Loucy (cell line): ENCODE results near the gene TTC21B.

ENCODE experiments used
- H2AFZ ChIP-seq: fragments of 200-600 bp; sonication (generic); 2 replicates; pipeline ENCODE4 v1.6.0; 2016; ENCODE audit warnings: antibody characterized with exemption, mild to moderate bottlenecking, low read length, moderate library complexity
- H3F3A ChIP-seq: fragments of 200-600 bp; 2 replicates; pipeline ENCODE4 v1.6.0; 2016; ENCODE audit warnings: antibody characterized with exemption, low read depth, mild to moderate bottlenecking
- H3K27me3 ChIP-seq: fragments of 200-600 bp; sonication (generic); 2 replicates; pipeline ENCODE4 v1.6.1; 2014; ENCODE audit warnings: low read length, mild to moderate bottlenecking; ENCODE audit not compliant: insufficient read depth, poor library complexity, severe bottlenecking
- H3K36me3 ChIP-seq: fragments of 200-600 bp; sonication (generic); 2 replicates; pipeline ENCODE4 v1.6.1; 2016; ENCODE audit warnings: low read length; ENCODE audit not compliant: insufficient read depth
- H3K4me1 ChIP-seq: fragments of 200-600 bp; sonication (generic); 2 replicates; pipeline ENCODE4 v1.5.1; 2014; ENCODE audit warnings: low read length, mild to moderate bottlenecking; ENCODE audit not compliant: insufficient read depth, poor library complexity, severe bottlenecking
- H3K4me2 ChIP-seq: fragments of 200-600 bp; sonication (generic); 2 replicates; pipeline ENCODE4 v1.6.0; 2014; ENCODE audit warnings: antibody characterized with exemption, low read length, low read depth, mild to moderate bottlenecking; ENCODE audit not compliant: poor library complexity, severe bottlenecking
- H3K4me3 ChIP-seq: fragments of 200-600 bp; sonication (generic); 2 replicates; pipeline ENCODE4 v1.5.1; 2014; ENCODE audit warnings: low read length, mild to moderate bottlenecking, mixed read lengths; ENCODE audit not compliant: poor library complexity, severe bottlenecking
- H3K79me2 ChIP-seq: fragments of 200-600 bp; sonication (generic); 2 replicates; pipeline ENCODE4 v1.6.1; 2014; ENCODE audit warnings: low read length; ENCODE audit not compliant: insufficient read depth
- H3K9ac ChIP-seq: fragments of 200-600 bp; sonication (generic); 2 replicates; pipeline ENCODE4 v1.6.0; 2014; ENCODE audit warnings: mild to moderate bottlenecking, low read depth, low read length, moderate library complexity; ENCODE audit not compliant: poor library complexity, severe bottlenecking
- H3K9me2 ChIP-seq: fragments of 200-600 bp; sonication (generic); replicated peaks from 2 replicates; pipeline ENCODE4 v1.6.1; 2016; ENCODE audit warnings: low read depth, low read length, mixed read lengths
- H3K9me3 ChIP-seq: fragments of 200-600 bp; sonication (generic); 2 replicates; pipeline ENCODE4 v1.6.1; 2014; ENCODE audit warnings: mild to moderate bottlenecking, antibody characterized with exemption, low read length, low read depth; ENCODE audit not compliant: insufficient read depth
- H4K20me1 ChIP-seq: fragments of 200-600 bp; sonication (generic); 2 replicates; pipeline ENCODE4 v1.6.0; 2014; ENCODE audit warnings: antibody characterized with exemption, low read length, mild to moderate bottlenecking; ENCODE audit not compliant: insufficient read depth, poor library complexity, severe bottlenecking
- CTCF ChIP-seq: fragments of 200-600 bp; sonication (generic); conservative IDR thresholded peaks from 2 replicates; pipeline ENCODE4 v1.5.1; 2014; ENCODE audit warnings: mild to moderate bottlenecking, antibody characterized with exemption, low read length
- EZH2phosphoT487 ChIP-seq: fragments of 200-600 bp; IDR thresholded peaks from 2 replicates; pipeline ENCODE4 v1.6.1; 2018; ENCODE audit warnings: antibody characterized with exemption, mild to moderate bottlenecking, moderate library complexity, borderline replicate concordance

The TTC21B gene

GRCh38 chr2:165893556-165893955, 60.0 kb downstream of the TTC21B start:
- H3F3A ChIP-seq = no peaks in the 10 kb centered on the region
- no peak overlapping the region for H3K9ac ChIP-seq
- H3K4me1 ChIP-seq = peaks cover 3% of the 10 kb centered on the region
- H2AFZ ChIP-seq = no peak overlapping the region
- H3K79me2 ChIP-seq = no peaks in the 10 kb centered on the region
- H3K27me3 ChIP-seq = no peaks in the 10 kb centered on the region
- no peak overlapping the region for H3K4me3 ChIP-seq
- no peaks in the 10 kb centered on the region for H3K9me2 ChIP-seq
- H4K20me1 ChIP-seq = no peaks in the 10 kb centered on the region
- H3K36me3 ChIP-seq = peaks cover 75% of the 10 kb centered on the region; the same call in 1 of the 2 replicates
- TF ChIP-seq EZH2phosphoT487 (no peak), CTCF (no peak)
- H3K9me3 ChIP-seq = no peaks in the 10 kb centered on the region
- H3K4me2 ChIP-seq = no peak overlapping the region

GRCh38 chr2:165892526-165892925, 61.0 kb downstream of the TTC21B start:
- Histone ChIP-seq H3K79me2 (no peaks in the 10 kb centered on the region), H3K4me2 (no peak overlapping the region), H3K4me3 (no peak overlapping the region), H3K9ac (no peak overlapping the region), H3F3A (no peaks in the 10 kb centered on the region), H3K9me3 (no peaks in the 10 kb centered on the region), H4K20me1 (no peaks in the 10 kb centered on the region), H3K4me1 (peaks cover 3% of the 10 kb centered on the region), H3K27me3 (no peaks in the 10 kb centered on the region), H3K9me2 (no peaks in the 10 kb centered on the region), H2AFZ (no peak overlapping the region), H3K36me3 (peaks cover 65% of the 10 kb centered on the region; the same call in 1 of the 2 replicates)
- TF ChIP-seq EZH2phosphoT487 = no peak
- no peak for TF ChIP-seq CTCF

GRCh38 chr2:165891943-165892342, 61.6 kb downstream of the TTC21B start:
- Histone ChIP-seq H3K9me3 (no peaks in the 10 kb centered on the region), H3K27me3 (no peaks in the 10 kb centered on the region), H2AFZ (no peak overlapping the region), H3K36me3 (peaks cover 61% of the 10 kb centered on the region; the same call in 1 of the 2 replicates), H3K9ac (no peak overlapping the region), H3K9me2 (no peaks in the 10 kb centered on the region), H3K4me3 (no peak overlapping the region), H3K4me1 (peaks cover 3% of the 10 kb centered on the region), H3K4me2 (no peak overlapping the region), H3F3A (no peaks in the 10 kb centered on the region), H3K79me2 (no peaks in the 10 kb centered on the region), H4K20me1 (no peaks in the 10 kb centered on the region)
- no peak for TF ChIP-seq EZH2phosphoT487
- no peak for TF ChIP-seq CTCF
